ENCODE data around the gene ITPR1.

DNA sequence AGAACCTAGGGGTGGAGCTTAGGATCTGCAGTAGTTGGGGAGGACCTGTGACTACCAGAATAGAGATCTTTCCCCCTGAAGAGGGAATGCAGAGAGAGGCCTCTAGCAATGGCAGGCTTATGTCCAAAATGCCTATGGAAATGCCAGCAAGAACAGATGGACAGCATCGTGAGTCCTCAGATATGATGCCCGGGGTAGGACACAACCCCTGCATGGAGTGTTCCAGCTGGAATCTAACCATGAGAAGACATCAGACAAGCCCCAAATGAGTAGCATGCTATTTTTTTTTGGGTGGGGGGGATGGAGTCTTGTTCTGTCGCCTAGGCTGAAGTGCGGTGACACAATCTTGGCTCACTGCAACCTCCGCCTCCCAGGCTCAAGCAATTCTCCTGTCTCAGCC, 111.5 kb downstream of the ITPR1 start:
- TF ChIP-seq, protein P1, sequence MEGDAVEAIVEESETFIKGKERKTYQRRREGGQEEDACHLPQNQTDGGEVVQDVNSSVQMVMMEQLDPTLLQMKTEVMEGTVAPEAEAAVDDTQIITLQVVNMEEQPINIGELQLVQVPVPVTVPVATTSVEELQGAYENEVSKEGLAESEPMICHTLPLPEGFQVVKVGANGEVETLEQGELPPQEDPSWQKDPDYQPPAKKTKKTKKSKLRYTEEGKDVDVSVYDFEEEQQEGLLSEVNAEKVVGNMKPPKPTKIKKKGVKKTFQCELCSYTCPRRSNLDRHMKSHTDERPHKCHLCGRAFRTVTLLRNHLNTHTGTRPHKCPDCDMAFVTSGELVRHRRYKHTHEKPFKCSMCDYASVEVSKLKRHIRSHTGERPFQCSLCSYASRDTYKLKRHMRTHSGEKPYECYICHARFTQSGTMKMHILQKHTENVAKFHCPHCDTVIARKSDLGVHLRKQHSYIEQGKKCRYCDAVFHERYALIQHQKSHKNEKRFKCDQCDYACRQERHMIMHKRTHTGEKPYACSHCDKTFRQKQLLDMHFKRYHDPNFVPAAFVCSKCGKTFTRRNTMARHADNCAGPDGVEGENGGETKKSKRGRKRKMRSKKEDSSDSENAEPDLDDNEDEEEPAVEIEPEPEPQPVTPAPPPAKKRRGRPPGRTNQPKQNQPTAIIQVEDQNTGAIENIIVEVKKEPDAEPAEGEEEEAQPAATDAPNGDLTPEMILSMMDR (conservative IDR thresholded peaks at IDR 0.05; ENCODE audit: low read length), result no peak
- no peak for TF ChIP-seq EZH2phosphoT487 (IDR thresholded peaks at IDR 0.05; ENCODE audit: borderline replicate concordance)

Measured in Loucy (cell line).